DOHH2 (cell line): ENCODE results near the gene HAND2.

Source experiments
- H3F3A ChIP-seq: fragments of 200-600 bp; sonication (generic), shearing (Covaris generic); 2 replicates; pipeline ENCODE4 v1.6.0; 2016; ENCODE audit warnings: antibody characterized with exemption, mild to moderate bottlenecking; ENCODE audit not compliant: control insufficient read depth, insufficient read depth
- H3K27ac ChIP-seq: fragments of 200-600 bp; sonication (generic); 2 replicates; pipeline ENCODE4 v1.5.1; 2014; ENCODE audit warnings: low read depth, mild to moderate bottlenecking, low read length, moderate library complexity
- H3K27me3 ChIP-seq: fragments of 200-600 bp; sonication (generic); 2 replicates; pipeline ENCODE4 v1.6.1; 2014; ENCODE audit warnings: mild to moderate bottlenecking, low read length, mixed read lengths; ENCODE audit not compliant: control insufficient read depth
- H3K36me3 ChIP-seq: fragments of 200-600 bp; sonication (generic); 2 replicates; pipeline ENCODE4 v1.6.1; 2014; ENCODE audit warnings: mild to moderate bottlenecking, low read length, moderate library complexity, mixed read lengths; ENCODE audit not compliant: control insufficient read depth
- H3K4me1 ChIP-seq: fragments of 200-600 bp; sonication (generic); 2 replicates; pipeline ENCODE4 v1.6.1; 2014; ENCODE audit warnings: mild to moderate bottlenecking, low read length, mixed read lengths; ENCODE audit not compliant: control insufficient read depth
- H3K4me2 ChIP-seq: fragments of 200-600 bp; sonication (generic); 2 replicates; pipeline ENCODE4 v1.6.0; 2014; ENCODE audit warnings: mild to moderate bottlenecking, low read length, moderate library complexity
- H3K4me3 ChIP-seq: fragments of 200-600 bp; sonication (generic); 2 replicates; pipeline ENCODE4 v1.5.1; 2014; ENCODE audit warnings: mild to moderate bottlenecking, low read length, mixed read lengths
- H3K79me2 ChIP-seq: fragments of 200-600 bp; sonication (generic); 2 replicates; pipeline ENCODE4 v1.6.1; 2014; ENCODE audit warnings: mild to moderate bottlenecking, low read length, mixed read lengths; ENCODE audit not compliant: control insufficient read depth
- H3K9me2 ChIP-seq: fragments of 200-600 bp; sonication (generic); replicated peaks from 2 replicates; pipeline ENCODE4 v1.6.1; 2014; ENCODE audit warnings: mild to moderate bottlenecking, low read length, mixed read lengths; ENCODE audit not compliant: control insufficient read depth
- H3K9me3 ChIP-seq: fragments of 200-600 bp; sonication (generic); 2 replicates; pipeline ENCODE4 v1.6.1; 2014; ENCODE audit warnings: antibody characterized with exemption, low read length, mixed read lengths; ENCODE audit not compliant: control insufficient read depth, insufficient read depth
- H4K20me1 ChIP-seq: fragments of 200-600 bp; sonication (generic); 2 replicates; pipeline ENCODE4 v1.6.0; 2014; ENCODE audit warnings: low read depth, mild to moderate bottlenecking, antibody characterized with exemption, low read length, moderate library complexity; ENCODE audit not compliant: control insufficient read depth, insufficient read depth
- CTCF ChIP-seq: fragments of 200-600 bp; sonication (generic); IDR thresholded peaks from one replicate; pipeline ENCODE4 v1.5.1; 2014; ENCODE audit warnings: antibody characterized with exemption, mild to moderate bottlenecking, low read depth, low read length; ENCODE audit not compliant: poor library complexity, severe bottlenecking
- EZH2phosphoT487 ChIP-seq: fragments of 200-600 bp; sonication (generic); IDR thresholded peaks from 2 replicates; pipeline ENCODE4 v1.6.1; 2017; ENCODE audit warnings: borderline replicate concordance, mild to moderate bottlenecking, antibody characterized with exemption, low read length, moderate library complexity, mixed read lengths

HAND2 gene

GRCh38 chr4:173564461-173564860 lies 34.4 kb upstream of the HAND2 start:
- Histone ChIP-seq H3K4me3 (no peak overlapping the region), H4K20me1 (no peaks in the 10 kb centered on the region), H3K9me2 (no peaks in the 10 kb centered on the region), H3K27ac (no peak overlapping the region), H3F3A (no peaks in the 10 kb centered on the region), H3K9me3 (no peaks in the 10 kb centered on the region), H3K79me2 (no peaks in the 10 kb centered on the region), H3K4me1 (no peaks in the 10 kb centered on the region), H3K4me2 (no peak overlapping the region), H3K36me3 (no peaks in the 10 kb centered on the region), H3K27me3 (no peaks in the 10 kb centered on the region)
- TF ChIP-seq CTCF (no peak), EZH2phosphoT487 (no peak)

- Histone ChIP-seq H3K9me3 (no peaks in the 10 kb centered on the region), H3K4me3 (no peak overlapping the region), H4K20me1 (no peaks in the 10 kb centered on the region), H3K27me3 (0 out of 2 replicates have a peak, but pooled peaks cover 2% of the 10 kb centered on the region), H3K9me2 (no peaks in the 10 kb centered on the region), H3K36me3 (no peaks in the 10 kb centered on the region), H3F3A (no peaks in the 10 kb centered on the region), H3K27ac (no peak overlapping the region), H3K4me2 (no peak overlapping the region), H3K79me2 (no peaks in the 10 kb centered on the region), H3K4me1 (no peaks in the 10 kb centered on the region)
- no peak for TF ChIP-seq CTCF
- no peak for TF ChIP-seq EZH2phosphoT487
Measured at GRCh38 chr4:173560896-173561295, 30.9 kb upstream of the HAND2 start.

- Histone ChIP-seq H3K4me3 (no peak overlapping the region), H4K20me1 (no peaks in the 10 kb centered on the region), H3K27me3 (0 out of 2 replicates have a peak, but pooled peaks cover 2% of the 10 kb centered on the region), H3K9me3 (no peaks in the 10 kb centered on the region), H3K36me3 (no peaks in the 10 kb centered on the region), H3K4me1 (no peaks in the 10 kb centered on the region), H3K27ac (no peak overlapping the region), H3K9me2 (no peaks in the 10 kb centered on the region), H3K79me2 (no peaks in the 10 kb centered on the region), H3K4me2 (no peak overlapping the region), H3F3A (no peaks in the 10 kb centered on the region)
- TF ChIP-seq EZH2phosphoT487 (no peak), CTCF (no peak)
Measured at GRCh38 chr4:173556398-173557131, 26.5 kb upstream of the HAND2 start.
